Erythroblast (primary cell): Measurements from ENCODE around the gene MAD1L1.

Experiments used
- GATA1 ChIP-seq: IDR thresholded peaks from 2 replicates; pipeline ENCODE4 v1.6.1; 2011; ENCODE audit warnings: low read depth, mild to moderate bottlenecking, control low read depth, low read length, moderate library complexity
- POLR2A ChIP-seq: IDR thresholded peaks from 2 replicates; pipeline ENCODE4 v1.6.1; 2011; ENCODE audit warnings: mild to moderate bottlenecking, low read length

DNA sequence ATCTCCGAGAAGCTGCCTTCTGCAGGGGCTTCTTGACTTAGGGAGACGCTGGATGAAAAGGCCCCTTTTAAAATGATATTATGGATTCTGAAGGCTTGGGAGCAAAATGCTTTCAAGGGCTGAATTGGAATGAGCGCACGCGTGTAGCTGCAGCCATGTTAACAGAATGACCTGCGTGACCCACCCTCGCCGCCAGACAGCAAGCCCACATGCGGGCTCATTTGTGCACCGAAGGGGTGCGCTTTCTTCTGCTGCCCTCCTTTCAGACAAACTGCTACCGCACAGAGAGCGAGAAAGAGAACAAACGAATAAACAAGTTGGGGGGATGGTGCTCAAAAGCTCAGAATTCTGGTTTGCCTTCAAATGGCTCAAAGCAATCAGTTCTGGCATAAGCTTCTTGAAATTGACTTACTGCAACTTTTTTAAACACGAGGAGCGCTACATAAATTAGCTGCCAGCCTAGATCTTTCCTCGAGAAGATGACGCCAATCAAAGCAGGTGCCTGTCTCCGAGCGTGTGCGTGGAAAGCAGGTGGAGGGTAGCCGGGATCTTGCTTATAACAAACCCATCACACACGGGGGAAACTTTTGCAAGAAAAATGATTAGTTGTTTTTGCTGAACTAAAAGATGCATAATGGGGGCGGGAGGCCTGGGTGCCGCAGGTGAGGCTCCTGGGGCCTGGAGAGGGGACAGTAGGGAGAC is 268.4 kb downstream of the MAD1L1 start:
- TF ChIP-seq POLR2A (no peak), GATA1 (no peak)
